22Rv1 (cell line): ENCODE data around the gene MAPKAPK3.

Source experiments
- ZFX ChIP-seq: fragments of 450-650 bp; IDR thresholded peaks from 2 replicates; pipeline ENCODE4 v1.6.1; 2017; ENCODE audit warnings: antibody characterized with exemption, borderline replicate concordance
- TF ChIP-seq, protein P1 (sequence below): fragments of 450-650 bp; IDR thresholded peaks from 2 replicates; pipeline ENCODE4 v1.5.1; 2017; ENCODE audit warnings: mild to moderate bottlenecking

GRCh38 chr3:50584391-50584790, 32.6 kb upstream of the MAPKAPK3 start:
- TF ChIP-seq, protein P1, sequence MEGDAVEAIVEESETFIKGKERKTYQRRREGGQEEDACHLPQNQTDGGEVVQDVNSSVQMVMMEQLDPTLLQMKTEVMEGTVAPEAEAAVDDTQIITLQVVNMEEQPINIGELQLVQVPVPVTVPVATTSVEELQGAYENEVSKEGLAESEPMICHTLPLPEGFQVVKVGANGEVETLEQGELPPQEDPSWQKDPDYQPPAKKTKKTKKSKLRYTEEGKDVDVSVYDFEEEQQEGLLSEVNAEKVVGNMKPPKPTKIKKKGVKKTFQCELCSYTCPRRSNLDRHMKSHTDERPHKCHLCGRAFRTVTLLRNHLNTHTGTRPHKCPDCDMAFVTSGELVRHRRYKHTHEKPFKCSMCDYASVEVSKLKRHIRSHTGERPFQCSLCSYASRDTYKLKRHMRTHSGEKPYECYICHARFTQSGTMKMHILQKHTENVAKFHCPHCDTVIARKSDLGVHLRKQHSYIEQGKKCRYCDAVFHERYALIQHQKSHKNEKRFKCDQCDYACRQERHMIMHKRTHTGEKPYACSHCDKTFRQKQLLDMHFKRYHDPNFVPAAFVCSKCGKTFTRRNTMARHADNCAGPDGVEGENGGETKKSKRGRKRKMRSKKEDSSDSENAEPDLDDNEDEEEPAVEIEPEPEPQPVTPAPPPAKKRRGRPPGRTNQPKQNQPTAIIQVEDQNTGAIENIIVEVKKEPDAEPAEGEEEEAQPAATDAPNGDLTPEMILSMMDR, result no peak
- TF ChIP-seq ZFX, result no peak
